Neuronal stem cell (in vitro differentiated cells): Measurements from ENCODE around the gene BTN3A1.

Source experiments
- DNase-seq: peaks from one replicate; pipeline ENCODE4 v3.0.0-alpha.2; 2013; ENCODE audit warnings: low spot score
- H2AFZ ChIP-seq: one replicate; pipeline ENCODE4 v1.6.1; 2013; ENCODE audit warnings: mild to moderate bottlenecking, low read length, inconsistent platforms
- H2AK5ac ChIP-seq: 2 replicates; pipeline ENCODE4 v1.6.1; 2013; ENCODE audit warnings: low read depth, mild to moderate bottlenecking, inconsistent platforms, low read length, moderate library complexity, mixed read lengths
- H2BK120ac ChIP-seq: 2 replicates; pipeline ENCODE4 v1.6.1; 2013; ENCODE audit warnings: low read depth, mild to moderate bottlenecking, inconsistent platforms, low read length, moderate library complexity, mixed read lengths
- H2BK12ac ChIP-seq: one replicate; pipeline ENCODE4 v1.6.1; 2013; ENCODE audit warnings: low read length, inconsistent platforms
- H2BK15ac ChIP-seq: 2 replicates; pipeline ENCODE4 v1.6.1; 2013; ENCODE audit warnings: mild to moderate bottlenecking, low read length, inconsistent platforms, mixed read lengths
- H2BK5ac ChIP-seq: one replicate; pipeline ENCODE4 v1.6.1; 2013; ENCODE audit warnings: inconsistent platforms, mild to moderate bottlenecking, low read length, moderate library complexity
- H3K14ac ChIP-seq: one replicate; pipeline ENCODE4 v1.6.1; 2013; ENCODE audit warnings: low read length, inconsistent platforms
- H3K18ac ChIP-seq: 2 replicates; pipeline ENCODE4 v1.6.1; 2013; ENCODE audit warnings: low read length, inconsistent platforms
- H3K23ac ChIP-seq: 2 replicates; pipeline ENCODE4 v1.6.1; 2013; ENCODE audit warnings: low read depth, mild to moderate bottlenecking, mixed read lengths, low read length, inconsistent platforms; ENCODE audit not compliant: poor library complexity
- H3K27ac ChIP-seq: replicated peaks from 3 replicates; pipeline ENCODE4 v1.5.1; 2013; ENCODE audit warnings: low read length, inconsistent platforms
- H3K27me3 ChIP-seq, 3 experiments: 2 replicates each; pipeline ENCODE4 v1.6.1; 2013; ENCODE audit warnings: low read length in 3 of 3, mild to moderate bottlenecking in 2 of 3, inconsistent platforms in 1 of 3, low read depth in 1 of 3, mixed read lengths in 1 of 3, moderate library complexity in 1 of 3; ENCODE audit not compliant: control insufficient read depth in 3 of 3, insufficient read depth in 3 of 3
- H3K36me3 ChIP-seq, 2 donors: replicated peaks in 1 of 2; 2 replicates each; pipeline ENCODE4 v1.6.1; 2013; ENCODE audit warnings: low read length in 2 of 2; ENCODE audit not compliant: control insufficient read depth in 2 of 2, insufficient read depth in 2 of 2
- H3K4ac ChIP-seq: 2 replicates; pipeline ENCODE4 v1.6.1; 2013; ENCODE audit warnings: inconsistent platforms, mild to moderate bottlenecking, low read length, moderate library complexity
- H3K4me1 ChIP-seq, 2 donors: 1 replicate in 1 of 2; 2 replicates in 1 of 2; pipeline ENCODE4 v1.6.1; 2013; ENCODE audit warnings: low read length in 2 of 2, low read depth in 1 of 2; ENCODE audit not compliant: control insufficient read depth in 2 of 2, insufficient read depth in 1 of 2
- H3K4me2 ChIP-seq: one replicate; pipeline ENCODE4 v1.6.1; 2013; ENCODE audit warnings: mild to moderate bottlenecking, low read length, inconsistent platforms; ENCODE audit not compliant: insufficient read depth, poor library complexity, severe bottlenecking
- H3K4me3 ChIP-seq, 2 donors: 2 replicates each; pipeline ENCODE4 v1.5.1; 2013; ENCODE audit warnings: low read length in 2 of 2, mild to moderate bottlenecking in 2 of 2, inconsistent platforms in 1 of 2, moderate library complexity in 1 of 2
- H3K79me1 ChIP-seq: one replicate; pipeline ENCODE4 v1.6.1; 2013; ENCODE audit warnings: low read depth, mild to moderate bottlenecking, inconsistent platforms, low read length, moderate library complexity
- H3K9ac ChIP-seq: one replicate; pipeline ENCODE4 v1.6.1; 2013; ENCODE audit warnings: mild to moderate bottlenecking, low read depth, low read length, inconsistent platforms; ENCODE audit not compliant: poor library complexity
- H3K9me3 ChIP-seq, 2 donors: replicated peaks in 1 of 2; 2 replicates each; pipeline versions ENCODE3 to v1.6.1; 2013; ENCODE audit warnings: low read length in 2 of 2, mild to moderate bottlenecking in 2 of 2, inconsistent platforms in 1 of 2, low read depth in 1 of 2, mixed read lengths in 1 of 2, moderate library complexity in 1 of 2; ENCODE audit not compliant: control insufficient read depth in 2 of 2, insufficient read depth in 1 of 2
- H4K8ac ChIP-seq: one replicate; pipeline ENCODE4 v1.6.1; 2013; ENCODE audit warnings: low read depth, mild to moderate bottlenecking, inconsistent platforms, low read length, moderate library complexity
- H4K91ac ChIP-seq: one replicate; pipeline ENCODE4 v1.6.1; 2013; ENCODE audit warnings: low read length, low read depth, mild to moderate bottlenecking, inconsistent platforms; ENCODE audit not compliant: poor library complexity
- WGBS, 2 donors: extraction: QIAGEN DNeasy Blood & Tissue Kit; methylation state at CpG; one replicate each; pipeline ENCODE4 v1.1.7; 2013; ENCODE audit warnings: missing lambda C conversion rate in 2 of 2, mixed read lengths in 1 of 2; ENCODE audit not compliant: insufficient read length in 2 of 2, insufficient replicate concordance in 1 of 2; ENCODE audit errors: extremely low coverage in 2 of 2; 5-methylcytosine and 5-hydroxymethylcytosine counted together

BTN3A1 gene

GRCh38 chr6:26394289-26394688, 7.8 kb upstream of the BTN3A1 start:
- WGBS, 2 donors, result no CpG with 5 or more reads among the region's 1 CpG

GRCh38 chr6:26398555-26398954, 3.5 kb upstream of the BTN3A1 start:
- Histone ChIP-seq H2BK15ac (no peak overlapping the region), H3K4me3 (no peak overlapping the region), H2AK5ac (no peak overlapping the region), H3K9me3 (no peaks in the 10 kb centered on the region), H3K27me3 (no peaks in the 10 kb centered on the region), H4K8ac (no peak overlapping the region), H2BK5ac (no peak overlapping the region), H2BK12ac (no peak overlapping the region), H3K27ac (no peak overlapping the region), H4K91ac (no peak overlapping the region), H3K9ac (no peak overlapping the region), H2BK120ac (no peak overlapping the region), H3K36me3 (no peaks in the 10 kb centered on the region), H3K4me2 (no peak overlapping the region), H3K4me1 (peaks cover 0 to 3% of the 10 kb centered on the region in 2 donors), H3K18ac (no peak overlapping the region), H3K79me1 (no peaks in the 10 kb centered on the region), H3K4ac (no peak overlapping the region), H2AFZ (no peak overlapping the region), H3K23ac (no peak overlapping the region), H3K14ac (no peak overlapping the region)
- no CpG with 5 or more reads among the region's 1 CpG for WGBS, 2 donors
- no peak for DNase-seq

More at GRCh38 chr6:26394289-26394688, 7.8 kb upstream of the BTN3A1 start:
- H4K8ac ChIP-seq, result no peak overlapping the region
- H2BK15ac ChIP-seq, result no peak overlapping the region
- H3K27me3 ChIP-seq, result no peaks in the 10 kb centered on the region
- no peak overlapping the region for H2BK120ac ChIP-seq
- no peak overlapping the region for H3K4me3 ChIP-seq
- H3K18ac ChIP-seq, result no peak overlapping the region
- H3K79me1 ChIP-seq, result no peaks in the 10 kb centered on the region
- no peak overlapping the region for H4K91ac ChIP-seq
- peaks cover 10 to 33% of the 10 kb centered on the region in 2 donors for H3K36me3 ChIP-seq
- no peak overlapping the region for H2BK5ac ChIP-seq
- H3K27ac ChIP-seq, result no peak overlapping the region
- no peak overlapping the region for H3K9ac ChIP-seq
- H2BK12ac ChIP-seq, result no peak overlapping the region
- no peak overlapping the region for H3K14ac ChIP-seq
- no peaks in the 10 kb centered on the region for H3K4me1 ChIP-seq
- H3K9me3 ChIP-seq, result no peaks in the 10 kb centered on the region
- H2AK5ac ChIP-seq, result no peak overlapping the region
- DNase-seq, result no peak
- H3K4me2 ChIP-seq, result no peak overlapping the region
- H3K23ac ChIP-seq, result no peak overlapping the region
- no peak overlapping the region for H3K4ac ChIP-seq
- H2AFZ ChIP-seq, result no peak overlapping the region

- no peaks in the 10 kb centered on the region for H3K27me3 ChIP-seq
- peak overlapping the region; percentile 93 for H2AFZ ChIP-seq
- H3K18ac ChIP-seq, result no peak overlapping the region
- no peak overlapping the region for H2BK5ac ChIP-seq
- H3K79me1 ChIP-seq, result no peaks in the 10 kb centered on the region
- WGBS, 2 donors, result no CpG with 5 or more reads among the region's 2 CpGs
- no peak for DNase-seq
- no peak overlapping the region for H3K14ac ChIP-seq
- H2BK120ac ChIP-seq, result no peak overlapping the region
- no peak overlapping the region for H3K4ac ChIP-seq
- no peak overlapping the region for H4K91ac ChIP-seq
- no peaks in the 10 kb centered on the region for H3K9me3 ChIP-seq
- H3K4me2 ChIP-seq, result no peak overlapping the region
- peaks cover 0 to 3% of the 10 kb centered on the region in 2 donors for H3K4me1 ChIP-seq
- no peak overlapping the region for H2BK12ac ChIP-seq
- no peak overlapping the region for H2AK5ac ChIP-seq
- H3K27ac ChIP-seq, result no peak overlapping the region
- peaks cover 0 to 3% of the 10 kb centered on the region in 2 donors for H3K36me3 ChIP-seq
- H3K23ac ChIP-seq, result no peak overlapping the region
- no peak overlapping the region for H4K8ac ChIP-seq
- no peak overlapping the region for H3K4me3 ChIP-seq
- no peak overlapping the region for H2BK15ac ChIP-seq
- H3K9ac ChIP-seq, result no peak overlapping the region
These were observed 1.4 kb upstream of the BTN3A1 start for GRCh38 chr6:26400626-26401025.

- peaks cover 0 to 5% of the 10 kb centered on the region in 2 donors for H3K36me3 ChIP-seq
These were observed 587 bp upstream of the BTN3A1 start for GRCh38 chr6:26401389-26401986.

More at GRCh38 chr6:26401389-26401986, 587 bp upstream of the BTN3A1 start:
- Histone ChIP-seq H3K23ac (no peak overlapping the region), H2AK5ac (no peak overlapping the region), H3K4me2 (no peak overlapping the region), H3K79me1 (no peaks in the 10 kb centered on the region), H2AFZ (peak overlapping the region; percentile 93), H3K27me3 (no peaks in the 10 kb centered on the region), H2BK5ac (no peak overlapping the region), H2BK15ac (no peak overlapping the region), H4K8ac (no peak overlapping the region), H2BK12ac (no peak overlapping the region), H3K9ac (no peak overlapping the region), H3K9me3 (no peaks in the 10 kb centered on the region), H4K91ac (no peak overlapping the region), H3K4me1 (peaks cover 0 to 3% of the 10 kb centered on the region in 2 donors), H3K18ac (no peak overlapping the region), H3K27ac (no peak overlapping the region), H3K14ac (no peak overlapping the region), H3K4ac (no peak overlapping the region), H2BK120ac (no peak overlapping the region), H3K4me3 (peak overlapping the region in 1 of 2 donors; percentile 68)
- no peak for DNase-seq
- WGBS, 2 donors, result no CpG with 5 or more reads among the region's 7 CpGs
